HG03378 (cell line): ENCODE results near the gene ACTR6.
"Not testable (repeated sequence)": the region's sequence is repeated elsewhere in the genome, so short reads cannot be mapped to it uniquely, and the experiment has no call there.

ENCODE experiments used
- ATAC-seq: cut with Tn5 transposase; IDR thresholded peaks from one replicate; pipeline ENCODE4 v1.9.1; 2021; ENCODE audit warnings: mild to moderate bottlenecking, moderate library complexity; ENCODE audit not compliant: unreplicated experiment

The ACTR6 gene

DNA sequence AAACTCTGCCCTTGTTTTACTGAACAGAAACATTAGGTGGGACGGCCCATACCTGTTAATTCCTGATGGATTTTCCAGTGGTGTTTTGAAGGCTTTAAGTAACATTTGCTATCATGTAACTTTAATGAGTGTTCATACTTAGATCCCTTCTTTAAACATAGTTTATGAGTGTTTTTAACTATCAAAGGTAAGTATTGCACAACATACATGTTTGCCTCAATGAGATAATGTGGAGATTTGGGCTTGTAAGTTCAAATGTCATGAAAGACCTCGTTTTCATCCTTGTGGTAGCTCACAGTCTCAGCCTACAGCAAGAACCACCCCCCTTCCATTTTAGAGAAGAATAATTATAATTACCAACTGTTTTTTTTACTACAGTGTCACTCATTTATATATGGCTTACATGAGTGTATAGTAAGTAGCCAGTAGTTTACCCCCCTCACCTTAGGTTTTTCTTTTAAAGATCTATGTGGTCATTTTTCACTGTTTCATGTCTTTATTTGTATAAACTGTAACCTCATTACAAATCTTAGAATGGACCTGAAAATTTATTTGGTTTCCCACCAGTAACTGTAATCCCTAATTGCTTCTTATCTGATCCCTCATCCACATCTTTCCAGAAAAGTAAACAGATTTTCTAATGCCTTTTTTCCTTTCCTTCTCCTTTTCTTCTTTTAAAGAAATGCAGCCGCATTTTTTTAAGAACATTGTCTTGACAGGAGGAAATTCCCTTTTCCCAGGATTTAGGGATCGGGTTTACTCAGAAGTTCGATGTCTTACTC lies 18.9 kb downstream of the ACTR6 start:
- no peak for ATAC-seq

DNA sequence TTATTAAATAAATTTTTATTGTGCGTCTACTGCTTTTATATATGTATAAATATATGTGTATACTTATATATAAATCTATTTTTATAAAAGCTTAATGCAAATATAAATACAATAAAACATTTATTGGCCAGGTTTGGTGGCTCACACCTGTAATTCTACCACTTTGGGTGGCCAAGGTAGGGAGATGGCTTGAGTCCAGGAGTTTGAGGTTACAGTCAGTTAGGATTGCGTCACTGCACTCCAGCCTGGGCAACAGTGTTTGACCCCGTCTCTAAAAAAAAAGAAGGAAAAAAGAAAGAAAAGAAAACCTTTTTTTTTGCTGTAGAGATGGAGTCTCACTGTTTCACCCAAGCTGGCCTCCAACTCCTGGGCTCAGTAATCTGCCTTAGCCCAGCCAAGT lies 20.9 kb downstream of the ACTR6 start:
- ATAC-seq: no peak

DNA sequence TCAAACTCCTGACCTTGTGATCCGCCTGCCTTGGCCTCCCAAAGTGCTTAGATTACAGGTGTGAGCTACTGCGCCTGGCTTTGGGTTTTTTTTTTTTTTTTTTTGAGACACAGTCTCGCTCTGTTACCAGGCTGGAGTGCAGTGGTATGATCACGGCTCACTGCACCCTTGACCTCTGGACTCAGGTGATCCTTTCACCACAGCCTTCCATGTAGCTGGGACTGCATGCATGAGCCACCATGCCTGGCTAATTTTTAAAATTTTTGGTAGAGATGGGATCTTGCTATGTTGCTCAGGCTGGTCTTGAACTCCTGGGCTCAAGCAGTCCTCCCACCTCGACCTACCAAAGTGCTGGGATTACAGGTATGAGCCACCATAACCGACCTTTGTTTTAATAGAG lies 21.6 kb downstream of the ACTR6 start:
- not testable (repeated sequence) for ATAC-seq

DNA sequence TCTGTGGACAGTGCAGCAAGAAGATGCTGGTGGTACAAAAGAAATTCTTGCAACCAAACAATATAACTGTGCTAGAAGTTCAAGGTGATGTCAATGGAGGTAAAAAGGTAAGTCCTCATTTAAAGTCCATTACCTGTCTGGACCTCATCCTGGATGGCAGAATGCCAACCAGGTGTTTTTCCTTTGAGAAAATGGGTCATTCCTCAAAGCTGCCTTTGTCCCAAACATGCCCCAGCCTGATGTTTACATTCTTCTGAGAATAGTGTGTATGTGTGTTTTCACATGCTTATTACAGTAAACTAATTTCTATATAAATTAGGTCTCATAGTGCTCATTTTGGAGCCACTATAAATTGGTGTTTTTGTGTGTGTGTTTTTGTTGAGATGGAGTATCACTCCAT lies 24.9 kb downstream of the ACTR6 start:
- ATAC-seq: no peak

DNA sequence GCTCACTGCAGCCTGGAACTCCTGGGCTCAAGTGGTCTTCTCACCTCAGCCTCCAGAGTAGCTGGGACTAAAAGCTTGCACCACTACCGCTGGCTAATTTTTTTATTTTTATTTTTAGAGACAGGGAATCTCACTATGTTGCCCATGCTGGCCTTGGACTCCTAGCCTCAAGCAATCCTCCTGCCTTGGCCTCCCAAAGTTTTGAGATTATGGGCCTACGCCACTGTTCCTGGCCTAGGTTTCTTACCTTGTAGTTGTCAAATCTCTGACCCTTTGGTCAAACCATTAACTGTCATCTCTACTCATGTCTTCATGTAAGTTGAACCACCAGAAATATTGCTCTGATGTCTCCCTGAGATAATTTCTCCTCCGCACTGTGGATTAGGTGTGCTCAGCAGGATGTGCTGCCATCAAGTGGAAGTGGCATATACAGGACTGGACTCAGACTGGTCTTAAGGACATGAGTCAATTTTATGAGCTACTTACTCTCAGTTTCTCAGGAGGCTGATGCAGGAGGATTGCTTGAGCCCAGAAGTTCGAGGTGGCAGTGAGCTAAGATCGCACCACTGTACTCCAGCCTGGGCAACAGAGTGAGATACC lies 28.5 kb downstream of the ACTR6 start:
- ATAC-seq: no peak

DNA sequence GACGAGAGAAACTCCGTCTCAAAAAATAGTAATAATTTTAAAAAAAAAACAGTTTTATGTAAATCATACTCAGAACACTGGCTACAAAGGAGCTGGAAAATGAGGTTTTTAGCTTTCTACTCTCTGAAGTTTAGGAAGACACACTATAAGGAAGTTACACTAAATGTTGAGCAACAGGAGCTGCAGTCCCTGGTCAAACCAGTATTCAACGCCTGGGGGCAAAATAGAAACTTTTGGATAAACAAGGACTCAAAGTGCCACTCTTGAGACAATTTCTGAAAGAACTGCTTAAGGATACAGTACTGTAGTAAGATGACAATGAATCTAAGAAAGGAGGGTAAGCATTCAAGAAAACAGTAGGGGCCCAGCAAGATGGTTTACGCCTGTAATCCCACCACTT lies 29.3 kb downstream of the ACTR6 start:
- no peak for ATAC-seq

DNA sequence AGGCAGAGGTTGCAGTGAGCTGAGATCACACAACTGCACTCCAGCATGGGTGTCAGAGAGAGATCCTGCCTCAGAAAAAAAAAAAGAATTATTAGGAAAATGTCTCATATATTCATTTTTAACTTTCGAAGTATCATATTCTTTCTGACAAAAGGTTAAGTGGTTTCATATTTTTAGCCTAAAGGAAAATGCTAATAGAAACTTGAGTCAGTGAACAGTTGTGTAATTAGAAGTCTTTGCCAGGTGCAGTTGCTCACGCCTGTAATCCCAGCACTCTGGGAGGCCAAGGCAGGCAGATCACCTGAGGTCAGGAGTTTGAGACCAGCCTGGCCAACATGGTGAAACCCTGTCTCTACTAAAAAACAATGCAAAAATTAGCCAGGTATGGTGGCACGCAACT lies 31.3 kb downstream of the ACTR6 start:
- not testable (repeated sequence) for ATAC-seq

DNA sequence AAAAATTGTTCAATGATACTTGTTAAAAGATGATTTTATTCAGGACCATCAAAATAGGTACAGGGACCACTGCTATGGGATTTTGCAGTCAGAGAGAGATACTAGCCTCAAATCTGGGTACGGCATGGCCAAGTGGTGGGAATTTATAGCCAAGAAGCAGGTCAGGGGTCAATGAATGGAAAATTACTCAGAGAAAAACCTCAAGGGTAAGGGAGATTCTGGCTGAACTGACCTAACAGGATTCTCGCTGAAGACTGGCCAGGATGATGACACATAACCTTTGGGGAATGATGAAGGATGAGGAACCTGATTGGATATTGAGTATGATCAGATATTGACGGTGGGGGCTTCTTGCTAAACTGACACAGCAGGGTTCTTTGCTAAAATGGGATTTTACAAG lies 33.6 kb downstream of the ACTR6 start:
- ATAC-seq: no peak

DNA sequence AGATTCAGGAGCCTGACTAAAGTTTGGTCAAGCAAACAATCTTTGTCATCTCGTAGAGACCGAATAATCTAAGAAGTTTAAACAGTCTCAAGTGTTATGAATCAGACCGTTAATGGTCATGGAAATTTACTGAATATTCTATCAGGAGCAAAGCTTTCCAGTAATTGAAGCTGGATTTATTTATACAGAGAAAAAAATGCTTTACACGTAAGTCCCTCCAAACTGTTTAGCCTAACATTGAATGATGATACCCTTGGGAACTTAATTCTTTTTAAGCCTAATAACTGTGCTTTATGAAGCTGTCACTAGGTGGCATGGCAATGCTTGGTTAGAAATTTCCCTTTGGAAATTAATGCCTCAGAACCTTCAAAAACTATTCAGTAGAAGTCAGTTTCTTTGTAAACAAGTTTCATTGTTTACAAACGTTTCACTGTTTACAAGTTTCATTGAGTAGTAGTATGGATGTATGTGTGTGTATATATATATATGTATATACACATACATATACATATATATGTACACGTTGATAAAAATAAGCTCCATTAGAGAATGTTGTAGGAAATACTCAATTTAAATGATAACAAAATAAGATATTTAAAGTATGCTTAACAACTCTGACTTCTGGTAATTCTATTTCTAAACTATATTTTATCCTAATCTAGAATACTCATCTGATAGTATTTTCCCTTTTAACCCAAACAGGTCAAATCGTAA lies 34.1 kb downstream of the ACTR6 start:
- ATAC-seq: peak; percentile 69

DNA sequence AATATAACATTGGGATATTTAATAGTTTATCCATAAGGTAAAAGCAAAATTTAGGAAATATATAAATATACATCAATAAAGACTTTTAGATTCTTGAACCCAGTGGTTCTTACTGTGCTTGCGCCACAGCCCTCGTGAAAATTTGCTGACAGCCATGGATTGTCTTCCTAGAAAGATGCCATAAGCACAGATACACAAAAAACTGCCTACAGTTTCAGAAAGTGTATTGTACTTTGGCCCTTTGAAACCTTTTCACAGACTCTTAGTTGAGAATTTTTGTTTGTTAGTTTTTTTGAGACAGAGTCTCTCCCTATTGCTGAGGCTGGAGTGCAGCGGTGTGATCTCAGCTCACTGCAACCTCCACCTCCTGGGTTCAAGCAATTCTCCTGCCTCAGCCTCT lies 38.2 kb downstream of the ACTR6 start:
- no peak for ATAC-seq

DNA sequence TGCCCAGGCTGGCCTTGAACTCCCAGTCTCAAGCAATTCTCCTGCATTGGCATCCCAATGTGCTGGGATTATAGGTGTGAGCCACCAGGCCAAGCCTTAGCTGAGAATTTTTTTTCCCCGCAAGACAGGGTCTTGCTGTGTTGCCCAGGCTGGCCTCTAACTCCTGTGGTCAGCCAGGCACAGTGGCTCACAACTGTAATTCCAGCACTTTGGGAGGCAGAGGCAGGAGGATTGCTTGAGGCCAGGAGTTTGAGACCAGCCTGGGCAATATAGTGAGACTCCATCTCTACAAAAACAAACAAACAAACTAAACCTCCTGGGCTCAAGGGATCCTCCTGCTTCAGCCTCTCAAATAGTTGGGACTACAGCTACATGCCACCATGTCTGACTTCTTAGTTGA lies 39.0 kb downstream of the ACTR6 start:
- ATAC-seq: no peak

DNA sequence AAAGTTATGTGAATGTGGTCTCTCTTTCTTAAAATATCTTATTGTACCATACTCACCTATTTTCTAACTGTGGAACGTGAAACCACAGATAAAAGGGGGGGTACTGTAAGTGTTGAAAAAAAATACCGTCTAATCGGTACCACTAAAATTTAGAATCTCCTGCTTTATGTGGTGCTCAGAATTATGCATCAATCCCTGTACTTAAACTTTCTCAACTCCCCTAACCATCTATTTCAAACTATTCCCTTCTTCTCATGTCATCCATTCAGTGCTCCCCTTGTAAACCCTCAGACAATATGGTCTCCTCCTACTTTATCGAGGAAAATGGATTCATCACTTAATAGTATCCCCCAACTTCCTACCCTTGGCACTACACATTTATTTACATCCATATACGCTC lies 42.5 kb downstream of the ACTR6 start:
- ATAC-seq: no peak

DNA sequence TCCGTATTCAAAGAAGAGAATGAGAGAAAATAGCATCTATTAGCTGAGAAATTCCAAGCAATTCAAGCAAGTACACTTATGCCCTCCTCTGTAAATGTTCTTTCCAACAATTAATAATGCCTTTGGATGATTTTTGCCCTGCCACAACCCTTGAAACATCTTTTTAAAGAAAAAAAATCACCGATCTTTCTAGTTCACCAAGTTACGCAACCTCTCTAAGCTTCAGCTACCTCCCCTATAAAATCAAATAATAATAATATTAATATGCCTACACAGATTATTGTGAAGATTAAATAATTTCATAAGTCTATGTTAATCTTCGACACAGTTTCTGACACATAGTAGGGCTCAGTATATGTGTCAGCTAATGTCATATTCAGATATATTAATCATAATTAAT lies 47.1 kb downstream of the ACTR6 start:
- ATAC-seq: no peak

DNA sequence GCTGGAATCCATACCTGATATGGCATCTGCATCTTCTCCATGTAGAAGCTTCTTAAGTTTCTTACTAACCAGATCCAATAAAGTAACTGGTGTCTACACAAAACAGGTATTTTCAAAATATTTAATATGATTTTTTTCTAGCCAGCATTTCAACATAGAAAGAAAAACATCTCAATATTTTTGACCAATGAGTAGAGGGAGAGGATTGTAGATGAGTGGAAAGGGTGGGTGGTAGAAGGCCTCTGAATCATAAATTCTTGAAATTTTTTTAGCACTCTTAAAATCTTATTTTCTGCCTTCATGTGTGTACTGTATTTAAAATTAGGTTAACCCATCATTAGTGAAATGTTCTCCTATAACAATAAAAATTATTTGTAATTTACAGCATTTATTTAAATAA lies 48.3 kb downstream of the ACTR6 start:
- no peak for ATAC-seq

DNA sequence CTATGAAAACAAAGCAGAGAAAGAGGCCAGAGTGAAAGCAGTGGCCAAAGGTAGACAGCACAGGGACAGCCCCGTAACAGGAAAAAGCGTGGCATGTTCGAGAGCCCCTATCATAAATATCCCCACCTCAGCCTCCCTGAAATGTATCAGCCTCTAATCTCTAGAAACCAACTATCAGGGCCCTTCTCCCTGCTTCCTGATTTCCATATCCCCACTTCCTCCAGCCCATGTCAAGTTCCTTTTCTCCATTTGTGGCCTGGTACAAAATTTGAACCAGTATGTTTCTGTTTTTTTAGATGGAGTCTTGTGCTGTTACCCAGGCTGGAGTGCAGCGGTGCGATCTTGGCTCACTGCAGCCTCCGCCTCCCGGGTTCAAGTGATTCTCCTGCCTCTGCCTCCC lies 49.3 kb downstream of the ACTR6 start:
- no peak for ATAC-seq

DNA sequence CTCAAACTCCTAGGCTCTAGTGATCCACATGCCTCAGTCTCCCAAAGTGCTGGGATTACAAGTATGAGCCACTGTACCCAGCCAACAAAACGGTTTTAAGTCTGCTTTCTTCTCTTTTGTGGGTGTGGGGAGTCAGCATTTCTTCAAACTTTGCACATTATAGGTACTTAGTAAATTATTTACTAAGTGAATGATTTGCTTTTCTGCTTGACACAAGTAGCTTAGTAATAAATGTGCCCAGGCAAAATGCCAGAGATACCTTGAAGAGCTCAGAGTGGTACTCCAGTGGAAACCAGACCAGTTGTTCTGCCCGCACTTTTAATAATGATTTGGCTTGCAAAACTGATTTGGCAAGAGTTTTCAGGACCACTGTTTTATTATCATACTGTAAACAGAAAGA lies 51.3 kb downstream of the ACTR6 start:
- ATAC-seq: no peak

DNA sequence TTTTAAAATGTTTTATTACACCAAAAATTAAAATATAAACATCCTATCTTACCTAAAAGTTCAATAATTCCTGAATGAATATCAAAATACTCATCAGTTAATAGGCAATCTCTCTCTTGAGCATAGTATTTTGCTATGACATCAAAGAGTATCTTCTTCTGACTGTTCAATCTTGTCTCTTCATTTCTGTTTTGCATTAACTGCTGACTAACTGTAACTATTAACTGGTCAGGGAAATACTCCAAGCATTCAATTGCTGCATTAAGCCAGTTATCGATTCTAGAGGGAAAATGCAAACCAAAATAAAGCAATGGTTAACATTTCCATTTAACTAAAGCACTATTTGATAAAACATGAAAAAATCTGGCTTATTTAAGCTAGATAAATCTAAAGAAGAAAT lies 52.8 kb downstream of the ACTR6 start:
- no peak for ATAC-seq

DNA sequence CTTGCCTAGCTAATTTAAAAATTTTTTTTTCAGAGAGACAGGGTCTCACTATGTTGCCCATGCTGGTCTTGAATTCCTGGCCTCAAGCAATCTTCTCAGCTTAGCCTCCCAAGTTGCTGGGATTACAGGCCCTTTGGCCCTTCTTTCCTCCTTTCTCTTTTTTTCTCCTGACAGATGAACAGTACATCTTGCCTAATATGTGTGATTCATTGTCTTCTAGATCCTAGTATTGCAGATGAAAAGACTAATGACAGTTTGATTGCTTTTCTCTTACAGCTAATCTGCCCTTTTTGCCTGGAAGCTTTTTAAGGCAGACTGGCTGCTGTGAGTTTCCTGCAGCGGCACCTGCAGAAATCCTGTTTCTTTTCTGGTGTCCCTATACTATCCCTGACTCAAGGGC lies 54.3 kb downstream of the ACTR6 start:
- no peak for ATAC-seq

DNA sequence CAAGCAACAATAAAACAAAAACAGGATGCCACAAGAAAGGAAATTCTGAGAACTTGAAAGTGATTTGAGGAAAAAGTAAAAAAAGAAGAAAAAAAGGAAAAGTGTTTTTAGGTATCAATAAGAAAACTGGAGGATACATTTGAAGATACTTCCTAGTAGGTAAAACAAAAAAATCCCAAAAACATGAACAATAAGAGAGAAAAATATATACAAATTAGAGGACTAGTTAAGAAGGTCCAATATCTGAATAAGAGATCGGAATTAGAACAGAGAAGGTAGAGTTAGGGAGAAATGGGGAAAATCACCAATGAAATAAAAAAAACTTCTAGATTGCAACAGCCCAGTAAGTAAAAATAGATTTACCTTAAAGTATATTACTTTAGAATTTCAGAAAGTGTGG lies 57.5 kb downstream of the ACTR6 start:
- ATAC-seq: no peak

DNA sequence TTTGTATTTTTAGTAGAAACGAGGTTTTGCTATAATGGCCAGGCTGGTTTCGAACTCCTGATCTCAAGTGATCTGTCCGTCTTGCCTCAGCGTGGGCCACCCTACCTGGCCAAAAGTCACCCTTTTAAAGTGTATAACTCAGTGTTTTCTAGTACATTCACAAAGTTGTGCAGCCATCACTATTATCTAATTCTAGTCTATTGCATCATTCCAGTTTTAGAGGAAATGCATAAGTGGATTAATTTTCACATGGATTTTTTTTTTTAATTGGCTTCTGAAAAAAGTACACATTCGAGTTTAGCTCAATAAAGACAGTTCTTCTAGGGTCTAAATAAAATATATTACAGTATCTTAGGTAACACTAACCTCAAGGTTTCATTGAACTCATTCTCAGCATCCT lies 62.5 kb downstream of the ACTR6 start:
- ATAC-seq: no peak

DNA sequence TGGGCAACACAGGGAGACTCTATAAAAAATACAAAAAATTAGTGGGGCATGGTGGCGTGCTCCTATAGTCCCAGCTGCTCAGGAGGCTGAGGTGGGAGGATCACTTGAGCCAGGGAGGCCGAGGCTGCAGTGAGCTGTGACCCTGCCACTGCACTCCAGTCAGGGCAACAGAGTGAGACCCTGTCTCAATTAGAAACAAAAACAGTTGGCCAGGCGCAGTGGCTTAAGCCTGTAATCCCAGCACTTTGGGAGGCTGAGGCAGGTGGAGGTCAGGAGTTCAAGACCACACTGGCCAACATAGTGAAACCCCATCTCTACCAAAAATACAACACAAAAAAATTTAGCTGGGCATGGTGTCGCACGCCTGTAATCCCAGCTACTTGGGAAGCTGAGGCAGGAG lies 64.5 kb downstream of the ACTR6 start:
- not testable (repeated sequence) for ATAC-seq
